ENCODE results near the gene XYLT1.

- no peak for TF ChIP-seq ZNF10 (tag by site-specific recombination; IDR thresholded peaks at IDR 0.05)
- TF ChIP-seq TCF7L2 (IDR thresholded peaks at IDR 0.05; ENCODE audit: borderline replicate concordance, low read depth, low read length) = no peak
- no peak for TF ChIP-seq KLF16 (tag by site-specific recombination; IDR thresholded peaks at IDR 0.05)
- no peak for TF ChIP-seq GLI4 (tag by site-specific recombination; IDR thresholded peaks at IDR 0.05)
- no peak for TF ChIP-seq ZNF23 (tag by site-specific recombination; IDR thresholded peaks at IDR 0.05; ENCODE audit: borderline replicate concordance)
- no peak for TF ChIP-seq CTCF (tag by site-specific recombination; IDR thresholded peaks at IDR 0.05)
- no peak for TF ChIP-seq ZNF768 (tag by site-specific recombination; IDR thresholded peaks at IDR 0.05)
These were observed 199.1 kb downstream of the XYLT1 start for GRCh38 chr16:17271687-17272086.

All from HEK293 (cell line).